IMR-90 (cell line): ENCODE results near the gene GABRP.

ENCODE experiments used
- FOS ChIP-seq: fragments of 150-350 bp; IDR thresholded peaks from 2 replicates; pipeline ENCODE4 v1.6.1; 2016; ENCODE audit warnings: low read depth, low read length
- MAFK ChIP-seq: IDR thresholded peaks from 2 replicates; pipeline ENCODE4 v1.6.1; 2012; ENCODE audit warnings: low read depth, low read length, improper control_type of control experiment
- POLR2A ChIP-seq: IDR thresholded peaks from 2 replicates; pipeline ENCODE4 v1.6.1; 2012; ENCODE audit warnings: mild to moderate bottlenecking, low read depth, low read length
- TF ChIP-seq, protein P1 (sequence below): conservative IDR thresholded peaks from 2 replicates; pipeline ENCODE4 v1.5.1; 2012; ENCODE audit warnings: mild to moderate bottlenecking, low read depth, low read length, improper control_type of control experiment

DNA sequence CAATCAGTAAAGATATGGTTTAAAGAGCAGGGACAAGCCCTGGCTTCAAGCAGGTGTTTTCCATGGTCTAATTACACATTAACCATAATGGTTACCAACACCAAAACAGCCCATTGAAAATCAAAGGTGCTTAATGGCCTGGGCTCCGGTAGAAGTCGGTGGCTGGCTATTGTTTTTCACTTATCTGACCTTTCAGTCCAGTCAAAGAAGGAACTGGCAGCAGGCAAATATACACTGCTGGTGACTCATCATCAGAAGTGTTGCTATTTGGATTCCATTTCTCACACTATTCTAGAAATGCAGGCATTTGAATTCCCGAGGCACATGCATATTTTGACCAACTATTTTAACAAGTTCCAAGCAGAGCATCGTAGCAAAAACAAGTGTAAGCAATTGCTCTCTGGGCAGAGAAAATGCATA lies 26.3 kb upstream of the GABRP start:
- TF ChIP-seq, protein P1, sequence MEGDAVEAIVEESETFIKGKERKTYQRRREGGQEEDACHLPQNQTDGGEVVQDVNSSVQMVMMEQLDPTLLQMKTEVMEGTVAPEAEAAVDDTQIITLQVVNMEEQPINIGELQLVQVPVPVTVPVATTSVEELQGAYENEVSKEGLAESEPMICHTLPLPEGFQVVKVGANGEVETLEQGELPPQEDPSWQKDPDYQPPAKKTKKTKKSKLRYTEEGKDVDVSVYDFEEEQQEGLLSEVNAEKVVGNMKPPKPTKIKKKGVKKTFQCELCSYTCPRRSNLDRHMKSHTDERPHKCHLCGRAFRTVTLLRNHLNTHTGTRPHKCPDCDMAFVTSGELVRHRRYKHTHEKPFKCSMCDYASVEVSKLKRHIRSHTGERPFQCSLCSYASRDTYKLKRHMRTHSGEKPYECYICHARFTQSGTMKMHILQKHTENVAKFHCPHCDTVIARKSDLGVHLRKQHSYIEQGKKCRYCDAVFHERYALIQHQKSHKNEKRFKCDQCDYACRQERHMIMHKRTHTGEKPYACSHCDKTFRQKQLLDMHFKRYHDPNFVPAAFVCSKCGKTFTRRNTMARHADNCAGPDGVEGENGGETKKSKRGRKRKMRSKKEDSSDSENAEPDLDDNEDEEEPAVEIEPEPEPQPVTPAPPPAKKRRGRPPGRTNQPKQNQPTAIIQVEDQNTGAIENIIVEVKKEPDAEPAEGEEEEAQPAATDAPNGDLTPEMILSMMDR = no peak
- TF ChIP-seq FOS = no peak
- TF ChIP-seq MAFK = no peak
- no peak for TF ChIP-seq POLR2A
